GM23338 (cell line): ENCODE data around the gene GYS2. TPM values are rescaled to one million over a fixed set of nuclear protein-coding genes. Genes with fewer than 3 reads are reported as not detected.

Experiments used
- ATAC-seq: fragments of 200-7000 bp; cut with Tn5 transposase; 3 replicates; pipeline ENCODE4 v1.9.1; 2020
- DNase-seq: peaks from one replicate; pipeline ENCODE4 v3.0.0-alpha.2; 2015; ENCODE audit warnings: low spot score
- H2AFZ ChIP-seq: fragments of 200-600 bp; sonication (generic); 2 replicates; pipeline ENCODE4 v1.8.0; 2016; ENCODE audit warnings: antibody characterized with exemption, mild to moderate bottlenecking, moderate library complexity
- H3F3A ChIP-seq: fragments of 200-600 bp; sonication (generic); replicated peaks from 2 replicates; pipeline ENCODE4 v1.8.0; 2017; ENCODE audit warnings: antibody characterized with exemption, mixed run types, low read depth
- H3K27ac ChIP-seq: fragments of 200-600 bp; sonication (generic); 2 replicates; pipeline ENCODE4 v1.6.1; 2016; ENCODE audit warnings: low read depth
- H3K27me3 ChIP-seq: fragments of 200-600 bp; sonication (generic); 2 replicates; pipeline ENCODE4 v1.8.0; 2016; ENCODE audit warnings: mild to moderate bottlenecking, mixed run types, moderate library complexity; ENCODE audit not compliant: insufficient read depth
- H3K36me3 ChIP-seq: fragments of 200-600 bp; sonication (generic); 2 replicates; pipeline ENCODE4 v1.8.0; 2016; ENCODE audit warnings: mild to moderate bottlenecking; ENCODE audit not compliant: insufficient read depth
- H3K4me1 ChIP-seq: fragments of 200-600 bp; sonication (generic); 2 replicates; pipeline ENCODE4 v1.8.0; 2016; ENCODE audit warnings: mild to moderate bottlenecking, moderate library complexity; ENCODE audit not compliant: insufficient read depth
- H3K4me2 ChIP-seq: fragments of 200-600 bp; sonication (generic); 2 replicates; pipeline ENCODE4 v1.7.1; 2017; ENCODE audit warnings: mixed run types
- H3K4me3 ChIP-seq: fragments of 200-600 bp; sonication (generic); 2 replicates; pipeline ENCODE4 v1.6.1; 2016; ENCODE audit warnings: mixed run types
- H3K79me2 ChIP-seq: fragments of 200-600 bp; sonication (generic); replicated peaks from 2 replicates; pipeline ENCODE4 v1.8.0; 2017; ENCODE audit warnings: mild to moderate bottlenecking; ENCODE audit not compliant: insufficient read depth
- H3K9me2 ChIP-seq: fragments of 200-600 bp; sonication (generic); 2 replicates; pipeline ENCODE4 v1.8.0; 2017; ENCODE audit not compliant: insufficient read depth
- H4K20me1 ChIP-seq: fragments of 200-600 bp; sonication (generic); replicated peaks from 2 replicates; pipeline ENCODE4 v1.8.0; 2017; ENCODE audit warnings: mild to moderate bottlenecking; ENCODE audit not compliant: insufficient read depth
- H3K27ac Mint-ChIP-seq: 2 replicates; pipeline ENCODE4 v1.8.0; 2020; ENCODE audit warnings: inconsistent platforms, mild to moderate bottlenecking, moderate library complexity, mixed read lengths
- H3K27me3 Mint-ChIP-seq: 3 replicates; pipeline ENCODE4 v1.8.0; 2022; ENCODE audit warnings: low read depth, mild to moderate bottlenecking, moderate library complexity, mixed read lengths, inconsistent platforms; ENCODE audit not compliant: insufficient read depth, poor library complexity
- H3K36me3 Mint-ChIP-seq: 3 replicates; pipeline ENCODE4 v1.8.0; 2021; ENCODE audit warnings: low read depth, mild to moderate bottlenecking, inconsistent platforms, moderate library complexity, mixed read lengths
- H3K4me1 Mint-ChIP-seq: 3 replicates; pipeline ENCODE4 v1.8.0; 2020; ENCODE audit warnings: mild to moderate bottlenecking, inconsistent platforms, mixed read lengths
- H3K4me3 Mint-ChIP-seq: 3 replicates; pipeline ENCODE4 v1.8.0; 2021; ENCODE audit warnings: moderate library complexity, mild to moderate bottlenecking, inconsistent platforms, mixed read lengths
- H3K9me3 Mint-ChIP-seq: 3 replicates; pipeline ENCODE4 v1.8.0; 2020; ENCODE audit warnings: moderate library complexity, mild to moderate bottlenecking, inconsistent platforms, mixed read lengths
- CREB1 ChIP-seq: fragments of 250-450 bp; sonication (Bioruptor Pico); IDR thresholded peaks from 2 replicates; pipeline ENCODE4 v1.5.0; 2020; ENCODE audit warnings: low read depth, mild to moderate bottlenecking, moderate library complexity
- CTCF ChIP-seq, 2 experiments: fragments of 200-600 bp in 1 of 2; sonication (generic) in 1 of 2; conservative IDR thresholded peaks; 2 replicates each; pipeline versions ENCODE4 v1.5.1 to v1.6.1; 2016 to 2017; ENCODE audit warnings: antibody characterized with exemption in 2 of 2, low read depth in 2 of 2, mild to moderate bottlenecking in 2 of 2, moderate library complexity in 1 of 2
- ETS1 ChIP-seq: IDR thresholded peaks from 2 replicates; pipeline ENCODE4 v1.6.1; 2016; ENCODE audit warnings: antibody characterized with exemption
- EZH2 ChIP-seq: fragments of 200-600 bp; sonication (generic); IDR thresholded peaks from one replicate; pipeline ENCODE4 v1.8.0; 2017; ENCODE audit warnings: antibody characterized with exemption, mild to moderate bottlenecking, low read depth; ENCODE audit not compliant: unreplicated experiment
- EZH2phosphoT487 ChIP-seq: fragments of 200-600 bp; sonication (generic); IDR thresholded peaks from one replicate; pipeline ENCODE4 v1.8.1; 2018; ENCODE audit warnings: antibody characterized with exemption; ENCODE audit not compliant: unreplicated experiment
- JUNB ChIP-seq: IDR thresholded peaks from one replicate; pipeline ENCODE4 v1.6.1; 2016; ENCODE audit warnings: antibody characterized with exemption; ENCODE audit not compliant: unreplicated experiment
- NANOG ChIP-seq: IDR thresholded peaks from 2 replicates; pipeline ENCODE4 v1.6.1; 2016; ENCODE audit warnings: antibody characterized with exemption, borderline replicate concordance
- POLR2AphosphoS5 ChIP-seq: IDR thresholded peaks from 2 replicates; pipeline ENCODE4 v1.6.1; 2016; ENCODE audit warnings: antibody characterized with exemption, low read depth
- REST ChIP-seq: IDR thresholded peaks from one replicate; pipeline ENCODE4 v1.6.1; 2018; ENCODE audit warnings: antibody characterized with exemption; ENCODE audit not compliant: unreplicated experiment
- STAT1 ChIP-seq: IDR thresholded peaks from one replicate; pipeline ENCODE4 v1.6.1; 2016; ENCODE audit warnings: antibody characterized with exemption; ENCODE audit not compliant: unreplicated experiment
- ZNF114 ChIP-seq: fragments of 250-450 bp; sonication (Bioruptor Pico); IDR thresholded peaks from 2 replicates; pipeline ENCODE4 v1.5.0; 2020; ENCODE audit warnings: mild to moderate bottlenecking, moderate library complexity
- ZNF331 ChIP-seq: fragments of 250-450 bp; sonication (Bioruptor Pico); IDR thresholded peaks from 2 replicates; pipeline ENCODE4 v1.5.0; 2020; ENCODE audit warnings: low read depth, mild to moderate bottlenecking, moderate library complexity
- ZNF462 ChIP-seq: fragments of 250-450 bp; sonication (Bioruptor Pico); IDR thresholded peaks from 2 replicates; pipeline ENCODE4 v1.5.0; 2020; ENCODE audit warnings: mild to moderate bottlenecking, moderate library complexity
- polyA plus RNA-seq: library from polyadenylated mRNA; unstranded; fragments of >200 nt; fragmentation: Nextera tagmentation; extraction: Ambion mirVana; gene quantifications from 2 replicates; pipeline ENCODE4 v1.2.1, GENCODE V29; 2016
- total RNA-seq: library from RNA; depleted of rRNA; stranded (reverse); fragments of >200 nt; shearing (Covaris generic); gene quantifications from 2 replicates; pipeline ENCODE4 v1.2.3, GENCODE V29; 2014

The GYS2 gene
- total and polyA plus RNA-seq, 2 experiments from 2014 or later: not detected

GRCh38 chr12:21518451-21518850 is 86.2 kb downstream of the GYS2 start:
- DNase-seq (no peak), ATAC-seq (no peak)
- TF ChIP-seq CTCF (conservative IDR thresholded peaks at IDR 0.05; ENCODE audit: low read depth in 2 of 2) (no peak), ZNF331 (CRISPR knock-in tag) (no peak), ETS1 (no peak), JUNB (no peak), ZNF462 (CRISPR knock-in tag) (no peak), POLR2AphosphoS5 (no peak), NANOG (no peak), ZNF114 (CRISPR knock-in tag) (no peak), EZH2 (no peak), STAT1 (no peak), EZH2phosphoT487 (no peak), CREB1 (CRISPR knock-in tag) (no peak), REST (no peak)
- no peaks in the 10 kb centered on the region; the same call in 2 of the 3 replicates for H3K36me3 Mint-ChIP-seq
- H3K27me3 Mint-ChIP-seq: no peaks in the 10 kb centered on the region
- H3K4me2 ChIP-seq: no peak overlapping the region
- 0 out of 2 replicates have a peak, but pooled peaks cover 11% of the 10 kb centered on the region for H3K36me3 ChIP-seq
- H3K27ac ChIP-seq: no peak overlapping the region
- no peaks in the 10 kb centered on the region for H3K9me2 ChIP-seq
- no peak overlapping the region for H3K4me3 ChIP-seq
- H2AFZ ChIP-seq: no peak overlapping the region
- H3K4me1 Mint-ChIP-seq: no peaks in the 10 kb centered on the region
- H3K4me3 Mint-ChIP-seq: no peak overlapping the region
- H3K9me3 Mint-ChIP-seq: no peaks in the 10 kb centered on the region
- no peak overlapping the region for H3K27ac Mint-ChIP-seq
- H3K79me2 ChIP-seq: no peaks in the 10 kb centered on the region
- H3K27me3 ChIP-seq: no peaks in the 10 kb centered on the region
- H3K4me1 ChIP-seq: no peaks in the 10 kb centered on the region
- H4K20me1 ChIP-seq: no peaks in the 10 kb centered on the region
- no peaks in the 10 kb centered on the region for H3F3A ChIP-seq
